Neuron (in vitro differentiated cells): Measurements from ENCODE around the gene TMEM178B.

Source experiments
- H2AFZ ChIP-seq: one replicate; pipeline ENCODE4 v1.6.1; 2013; ENCODE audit warnings: low read depth, mild to moderate bottlenecking, inconsistent platforms, low read length, moderate library complexity
- H3K27me3 ChIP-seq: one replicate; pipeline ENCODE4 v1.6.1; 2013; ENCODE audit warnings: low read length; ENCODE audit not compliant: insufficient read depth
- H3K36me3 ChIP-seq: one replicate; pipeline ENCODE4 v1.6.1; 2013; ENCODE audit warnings: low read length; ENCODE audit not compliant: insufficient read depth
- H3K4me1 ChIP-seq: one replicate; pipeline ENCODE4 v1.6.1; 2013; ENCODE audit warnings: low read length; ENCODE audit not compliant: insufficient read depth
- H3K4me3 ChIP-seq: 2 replicates; pipeline ENCODE4 v1.5.1; 2013; ENCODE audit warnings: mild to moderate bottlenecking, low read length, moderate library complexity
- H3K9me3 ChIP-seq: one replicate; pipeline ENCODE4 v1.6.1; 2013; ENCODE audit warnings: low read length

TMEM178B gene

GRCh38 chr7:141128506-141128905, 54.6 kb downstream of the TMEM178B start:
- no peaks in the 10 kb centered on the region for H3K9me3 ChIP-seq

GRCh38 chr7:141128931-141129330, 55.1 kb downstream of the TMEM178B start:
- Histone ChIP-seq H3K4me3 (no peak overlapping the region), H3K9me3 (no peaks in the 10 kb centered on the region), H3K27me3 (no peaks in the 10 kb centered on the region), H3K4me1 (no peaks in the 10 kb centered on the region), H3K36me3 (no peaks in the 10 kb centered on the region), H2AFZ (no peak overlapping the region)

More at GRCh38 chr7:141128506-141128905, 54.6 kb downstream of the TMEM178B start:
- H2AFZ ChIP-seq, result no peak overlapping the region
- no peaks in the 10 kb centered on the region for H3K4me1 ChIP-seq
- no peaks in the 10 kb centered on the region for H3K36me3 ChIP-seq
- no peak overlapping the region for H3K4me3 ChIP-seq
- H3K27me3 ChIP-seq, result no peaks in the 10 kb centered on the region

- H3K4me3 ChIP-seq, result no peak overlapping the region
- H3K36me3 ChIP-seq, result no peaks in the 10 kb centered on the region
- H3K4me1 ChIP-seq, result no peaks in the 10 kb centered on the region
- H2AFZ ChIP-seq, result no peak overlapping the region
- H3K9me3 ChIP-seq, result no peaks in the 10 kb centered on the region
- no peaks in the 10 kb centered on the region for H3K27me3 ChIP-seq
Observed at GRCh38 chr7:141132671-141133070, 58.8 kb downstream of the TMEM178B start.

GRCh38 chr7:141133646-141134045, 59.8 kb downstream of the TMEM178B start:
- Histone ChIP-seq H3K4me3 (no peak overlapping the region), H3K4me1 (no peaks in the 10 kb centered on the region), H3K27me3 (no peaks in the 10 kb centered on the region), H3K36me3 (no peaks in the 10 kb centered on the region), H2AFZ (no peak overlapping the region), H3K9me3 (no peaks in the 10 kb centered on the region)

GRCh38 chr7:141142058-141142457, 68.2 kb downstream of the TMEM178B start:
- Histone ChIP-seq H3K4me1 (no peaks in the 10 kb centered on the region), H3K27me3 (no peaks in the 10 kb centered on the region), H3K4me3 (no peak overlapping the region), H2AFZ (no peak overlapping the region), H3K36me3 (no peaks in the 10 kb centered on the region), H3K9me3 (no peaks in the 10 kb centered on the region)

GRCh38 chr7:141144921-141145629, 71.2 kb downstream of the TMEM178B start:
- Histone ChIP-seq H3K27me3 (no peaks in the 10 kb centered on the region), H3K4me1 (no peaks in the 10 kb centered on the region), H3K9me3 (no peaks in the 10 kb centered on the region), H2AFZ (no peak overlapping the region), H3K36me3 (no peaks in the 10 kb centered on the region), H3K4me3 (no peak overlapping the region)

GRCh38 chr7:141145630-141145982, 71.7 kb downstream of the TMEM178B start:
- Histone ChIP-seq H3K4me1 (no peaks in the 10 kb centered on the region), H3K36me3 (no peaks in the 10 kb centered on the region), H3K27me3 (no peaks in the 10 kb centered on the region), H3K4me3 (no peak overlapping the region), H2AFZ (no peak overlapping the region), H3K9me3 (no peaks in the 10 kb centered on the region)

GRCh38 chr7:141147482-141147881, 73.6 kb downstream of the TMEM178B start:
- Histone ChIP-seq H3K4me3 (no peak overlapping the region), H3K4me1 (no peaks in the 10 kb centered on the region), H3K36me3 (no peaks in the 10 kb centered on the region), H3K9me3 (no peaks in the 10 kb centered on the region), H3K27me3 (no peaks in the 10 kb centered on the region), H2AFZ (no peak overlapping the region)

GRCh38 chr7:141150465-141150864, 76.6 kb downstream of the TMEM178B start:
- no peaks in the 10 kb centered on the region for H3K27me3 ChIP-seq

GRCh38 chr7:141151746-141152145, 77.9 kb downstream of the TMEM178B start:
- H3K36me3 ChIP-seq, result no peaks in the 10 kb centered on the region
- no peaks in the 10 kb centered on the region for H3K27me3 ChIP-seq
- H3K4me3 ChIP-seq, result no peak overlapping the region
- H2AFZ ChIP-seq, result no peak overlapping the region
- no peaks in the 10 kb centered on the region for H3K4me1 ChIP-seq
- no peaks in the 10 kb centered on the region for H3K9me3 ChIP-seq

More at GRCh38 chr7:141150465-141150864, 76.6 kb downstream of the TMEM178B start:
- no peaks in the 10 kb centered on the region for H3K4me1 ChIP-seq
- H3K4me3 ChIP-seq, result no peak overlapping the region
- no peaks in the 10 kb centered on the region for H3K9me3 ChIP-seq
- no peak overlapping the region for H2AFZ ChIP-seq
- no peaks in the 10 kb centered on the region for H3K36me3 ChIP-seq

- Histone ChIP-seq H2AFZ (no peak overlapping the region), H3K4me3 (no peak overlapping the region), H3K36me3 (no peaks in the 10 kb centered on the region), H3K4me1 (no peaks in the 10 kb centered on the region), H3K9me3 (no peaks in the 10 kb centered on the region), H3K27me3 (no peaks in the 10 kb centered on the region)
Observed at GRCh38 chr7:141153231-141153630, 79.4 kb downstream of the TMEM178B start.

GRCh38 chr7:141154131-141154732, 80.4 kb downstream of the TMEM178B start:
- H3K36me3 ChIP-seq, result no peaks in the 10 kb centered on the region
- H3K4me3 ChIP-seq, result no peak overlapping the region
- no peak overlapping the region for H2AFZ ChIP-seq
- H3K27me3 ChIP-seq, result no peaks in the 10 kb centered on the region
- no peaks in the 10 kb centered on the region for H3K9me3 ChIP-seq
- no peaks in the 10 kb centered on the region for H3K4me1 ChIP-seq

- no peaks in the 10 kb centered on the region for H3K4me1 ChIP-seq
- no peak overlapping the region for H2AFZ ChIP-seq
- no peaks in the 10 kb centered on the region for H3K36me3 ChIP-seq
- no peaks in the 10 kb centered on the region for H3K9me3 ChIP-seq
- no peaks in the 10 kb centered on the region for H3K27me3 ChIP-seq
- no peak overlapping the region for H3K4me3 ChIP-seq
Observed at GRCh38 chr7:141156407-141156806, 82.5 kb downstream of the TMEM178B start.
